Gastrocnemius medialis (tissue), 4 donors: ENCODE results near the gene RTKN2. TPM values are rescaled to one million over a fixed set of nuclear protein-coding genes. Genes with fewer than 3 reads are reported as not detected.

ENCODE experiments used
- ATAC-seq, 2 donors: fragments of 150-250 bp; one replicate each; pipeline ENCODE4 v1.9.1; 2016
- DNase-seq, 2 donors: peaks; one replicate each; pipeline ENCODE4 v3.0.0-alpha.2; 2019
- H3K27ac ChIP-seq, 4 donors: fragments of 200-600 bp; sonication (generic); 1 replicate in 1 of 4; 2 replicates in 3 of 4; pipeline ENCODE4 v1.5.1; 2016 to 2018; ENCODE audit warnings: mild to moderate bottlenecking in 2 of 4, moderate library complexity in 1 of 4
- H3K27me3 ChIP-seq, 3 donors: fragments of 200-600 bp; sonication (generic) in 2 of 3; 1 replicate in 1 of 3; 2 replicates in 2 of 3; pipeline versions ENCODE4 v1.5.1 to v1.6.0; 2016 to 2019; ENCODE audit warnings: mild to moderate bottlenecking in 1 of 3, moderate library complexity in 1 of 3
- H3K36me3 ChIP-seq, 2 donors: fragments of 200-600 bp; sonication (generic) in 1 of 2; one replicate each; pipeline ENCODE4 v1.5.1; 2017 to 2018
- H3K4me1 ChIP-seq, 2 donors: fragments of 200-600 bp; sonication (generic) in 1 of 2; one replicate each; pipeline ENCODE4 v1.5.1; 2016 to 2017; ENCODE audit warnings: mild to moderate bottlenecking in 2 of 2
- H3K4me3 ChIP-seq, 4 donors: fragments of 200-600 bp; sonication (generic) in 3 of 4; 1 replicate in 1 of 4; 2 replicates in 3 of 4; pipeline ENCODE4 v1.5.1; 2016 to 2019; ENCODE audit warnings: mild to moderate bottlenecking in 2 of 4
- H3K9me3 ChIP-seq, 3 donors: fragments of 200-600 bp; sonication (generic) in 2 of 3; 1 replicate in 1 of 3; 2 replicates in 2 of 3; pipeline ENCODE4 v1.5.1; 2016 to 2019
- POLR2A ChIP-seq, 2 donors: fragments of 450-650 bp; IDR thresholded peaks; one replicate each; pipeline ENCODE4 v1.6.1; 2017; ENCODE audit warnings: antibody characterized with exemption in 2 of 2, mild to moderate bottlenecking in 2 of 2, moderate library complexity in 2 of 2
- in situ Hi-C, 4 donors: fragments of 200-750 bp; cut with MboI; loops; one replicate each; pipeline versions ENCODE4 v1.15.0 to v1.8.0; 2017; ENCODE audit warnings: low sequenced_read_pairs in 4 of 4
- intact Hi-C: fragments of 100-400 bp; cut with DNase I; formaldehyde crosslinking; loops from one replicate; pipeline ENCODE4 v1.15.1; 2023; ENCODE audit warnings: low total_unique reads
- total RNA-seq, 4 donors: library from RNA; depleted of rRNA; stranded (reverse); fragments of >200 nt; gene quantifications; one replicate each; pipeline versions ENCODE4 v1.1.0 to v1.2.3, GENCODE V29; 2016
- TF ChIP-seq, protein P1 (sequence below), 5 experiments: fragments of 450-650 bp in 3 of 5; fragments of 200-600 bp in 2 of 5; sonication (generic) in 2 of 5; IDR thresholded peaks in 4 of 5; conservative IDR thresholded peaks in 1 of 5; 1 replicate in 4 of 5; 2 replicates in 1 of 5; pipeline ENCODE4 v1.5.1; 2016 to 2019; ENCODE audit warnings: antibody characterized with exemption in 5 of 5, mild to moderate bottlenecking in 3 of 5, moderate library complexity in 3 of 5

Gene RTKN2
- total RNA-seq, 4 donors from 2014 or later = not detected

DNA sequence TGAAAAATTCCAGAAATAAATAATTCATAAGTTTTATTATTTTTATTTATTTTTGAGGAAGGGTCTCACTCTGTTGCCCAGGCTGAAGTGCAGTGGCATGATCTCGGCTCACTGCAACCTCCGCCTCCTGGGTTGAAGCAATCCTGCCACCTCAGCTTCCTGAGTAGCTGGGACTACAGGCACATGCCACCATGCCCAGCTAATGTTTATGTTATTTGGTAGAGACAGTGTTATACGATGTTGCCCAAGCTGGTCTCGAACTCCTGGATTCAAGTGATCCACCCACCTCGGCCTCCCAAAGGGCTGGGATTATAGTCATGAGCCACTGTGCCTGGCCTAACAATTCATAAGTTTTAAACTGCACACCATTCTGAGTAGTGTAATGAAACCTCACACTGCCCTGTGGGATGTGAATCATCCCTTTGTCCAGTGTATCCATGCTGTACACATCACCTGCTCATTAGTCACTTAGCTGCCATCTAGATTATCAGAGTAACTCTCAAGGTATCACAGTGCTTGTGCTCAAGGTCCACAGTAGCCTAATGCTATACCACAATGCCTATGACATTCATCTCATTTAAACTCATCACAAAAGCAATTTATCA, 17.9 kb downstream of the RTKN2 start:
- Histone ChIP-seq H3K4me3 (no peak overlapping the region), H3K27me3 (no peaks in the 10 kb centered on the region), H3K9me3 (no peaks in the 10 kb centered on the region), H3K36me3 (no peaks in the 10 kb centered on the region), H3K4me1 (no peaks in the 10 kb centered on the region), H3K27ac (no peak overlapping the region)
- peak; percentile 21 to 42 for ATAC-seq
- in situ Hi-C loops (loop anchor here (5.0 to 25.0 kb wide), 3 partner anchors 353 to 1438 kb away; no protein-coding TSS in a partner anchor), intact Hi-C loops (no loop called here)
- no peak for TF ChIP-seq POLR2A (IDR thresholded peaks at IDR 0.05)
- TF ChIP-seq, protein P1, sequence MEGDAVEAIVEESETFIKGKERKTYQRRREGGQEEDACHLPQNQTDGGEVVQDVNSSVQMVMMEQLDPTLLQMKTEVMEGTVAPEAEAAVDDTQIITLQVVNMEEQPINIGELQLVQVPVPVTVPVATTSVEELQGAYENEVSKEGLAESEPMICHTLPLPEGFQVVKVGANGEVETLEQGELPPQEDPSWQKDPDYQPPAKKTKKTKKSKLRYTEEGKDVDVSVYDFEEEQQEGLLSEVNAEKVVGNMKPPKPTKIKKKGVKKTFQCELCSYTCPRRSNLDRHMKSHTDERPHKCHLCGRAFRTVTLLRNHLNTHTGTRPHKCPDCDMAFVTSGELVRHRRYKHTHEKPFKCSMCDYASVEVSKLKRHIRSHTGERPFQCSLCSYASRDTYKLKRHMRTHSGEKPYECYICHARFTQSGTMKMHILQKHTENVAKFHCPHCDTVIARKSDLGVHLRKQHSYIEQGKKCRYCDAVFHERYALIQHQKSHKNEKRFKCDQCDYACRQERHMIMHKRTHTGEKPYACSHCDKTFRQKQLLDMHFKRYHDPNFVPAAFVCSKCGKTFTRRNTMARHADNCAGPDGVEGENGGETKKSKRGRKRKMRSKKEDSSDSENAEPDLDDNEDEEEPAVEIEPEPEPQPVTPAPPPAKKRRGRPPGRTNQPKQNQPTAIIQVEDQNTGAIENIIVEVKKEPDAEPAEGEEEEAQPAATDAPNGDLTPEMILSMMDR (IDR thresholded peaks at IDR 0.05 in 4 of 5, conservative IDR thresholded peaks at IDR 0.05 in 1 of 5) = no peak
- DNase-seq = no peak

DNA sequence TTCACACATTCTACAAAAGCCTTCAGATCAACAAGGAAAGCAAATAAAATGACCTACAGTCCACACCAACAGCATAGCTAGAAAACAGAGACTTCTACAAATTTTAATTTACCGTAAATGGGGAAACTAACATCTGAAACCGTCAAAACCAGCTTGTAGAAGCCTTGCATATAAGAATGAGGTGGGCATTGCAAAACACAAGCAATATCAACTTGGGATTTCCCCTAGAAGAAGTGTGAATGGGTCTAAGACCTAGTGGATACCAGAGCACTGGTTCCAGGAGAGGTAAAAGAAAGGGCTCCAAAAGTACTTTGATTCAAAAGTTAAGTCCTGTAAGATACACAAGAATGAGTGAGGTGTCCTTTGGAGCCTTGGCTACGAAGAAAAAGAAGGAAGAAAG, 18.7 kb downstream of the RTKN2 start:
- intact Hi-C loops (loop anchor here (10.0 kb wide), 1 partner anchor 1435 kb away; no protein-coding TSS in a partner anchor), in situ Hi-C loops (loop anchor here (5.0 to 25.0 kb wide), 4 partner anchors 138 to 1438 kb away; no protein-coding TSS in a partner anchor)
- Histone ChIP-seq H3K9me3 (no peaks in the 10 kb centered on the region), H3K27ac (no peak overlapping the region), H3K4me1 (no peaks in the 10 kb centered on the region), H3K27me3 (no peaks in the 10 kb centered on the region), H3K4me3 (no peak overlapping the region), H3K36me3 (no peaks in the 10 kb centered on the region)
- DNase-seq (no peak), ATAC-seq (no peak)
- TF ChIP-seq, protein P1 (IDR thresholded peaks at IDR 0.05 in 4 of 5, conservative IDR thresholded peaks at IDR 0.05 in 1 of 5) = no peak

DNA sequence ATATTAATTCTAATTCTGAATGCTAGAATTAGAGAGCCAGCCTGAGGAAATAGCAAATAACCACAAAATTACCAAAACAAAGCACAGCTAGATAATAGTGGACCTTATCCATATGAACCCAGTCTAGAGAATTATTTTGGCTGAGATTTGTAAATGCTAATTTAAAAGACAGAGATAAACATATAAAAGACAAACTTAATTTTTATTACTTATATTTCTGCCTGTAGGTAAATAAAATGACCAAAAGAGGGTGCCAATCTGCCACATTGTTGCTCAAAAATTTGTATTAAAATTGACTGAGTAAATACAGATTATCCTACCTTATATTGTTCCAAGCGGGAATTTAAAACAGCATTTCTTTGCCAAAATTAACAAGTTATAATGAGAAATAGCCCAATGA, 20.2 kb downstream of the RTKN2 start:
- Histone ChIP-seq H3K4me3 (no peak overlapping the region), H3K9me3 (no peaks in the 10 kb centered on the region), H3K27me3 (no peaks in the 10 kb centered on the region), H3K36me3 (no peaks in the 10 kb centered on the region), H3K27ac (no peak overlapping the region), H3K4me1 (peaks cover 2 to 8% of the 10 kb centered on the region in 2 donors)
- in situ Hi-C loops = loop anchor here in 1 of 4 donors (25.0 kb wide), 1 partner anchor 136 kb away; no protein-coding TSS in a partner anchor
- intact Hi-C loops = loop anchor here (10.0 kb wide), 1 partner anchor 1434 kb away; no protein-coding TSS in a partner anchor
- DNase-seq (no peak), ATAC-seq (no peak)
- TF ChIP-seq POLR2A (IDR thresholded peaks at IDR 0.05) = no peak
- TF ChIP-seq, protein P1 (IDR thresholded peaks at IDR 0.05 in 4 of 5, conservative IDR thresholded peaks at IDR 0.05 in 1 of 5) = peak in 1 of 5 experiments; percentile 1

GRCh38 chr10:62244785-62245467, 23.7 kb downstream of the RTKN2 start:
- in situ Hi-C loops = loop anchor here in 3 of 4 donors (5.0 to 25.0 kb wide), 4 partner anchors 133 to 348 kb away; no protein-coding TSS in a partner anchor
- Histone ChIP-seq H3K4me1 (peaks cover 6 to 12% of the 10 kb centered on the region in 2 donors), H3K4me3 (no peak overlapping the region), H3K27me3 (no peaks in the 10 kb centered on the region), H3K36me3 (no peaks in the 10 kb centered on the region), H3K9me3 (no peaks in the 10 kb centered on the region), H3K27ac (no peak overlapping the region)
- ATAC-seq (peak; percentile 82 to 83), DNase-seq (peak; percentile 29 to 41)
- intact Hi-C loops = loop anchor here (1.0 to 10.0 kb wide), 4 partner anchors 148 to 1430 kb away; no protein-coding TSS in a partner anchor
- TF ChIP-seq, protein P1 (IDR thresholded peaks at IDR 0.05 in 4 of 5, conservative IDR thresholded peaks at IDR 0.05 in 1 of 5) = peak; percentile 75 to 88 (median 83)
- no peak for TF ChIP-seq POLR2A (IDR thresholded peaks at IDR 0.05)
